ENCODE results near the gene SYPL2.

DNA sequence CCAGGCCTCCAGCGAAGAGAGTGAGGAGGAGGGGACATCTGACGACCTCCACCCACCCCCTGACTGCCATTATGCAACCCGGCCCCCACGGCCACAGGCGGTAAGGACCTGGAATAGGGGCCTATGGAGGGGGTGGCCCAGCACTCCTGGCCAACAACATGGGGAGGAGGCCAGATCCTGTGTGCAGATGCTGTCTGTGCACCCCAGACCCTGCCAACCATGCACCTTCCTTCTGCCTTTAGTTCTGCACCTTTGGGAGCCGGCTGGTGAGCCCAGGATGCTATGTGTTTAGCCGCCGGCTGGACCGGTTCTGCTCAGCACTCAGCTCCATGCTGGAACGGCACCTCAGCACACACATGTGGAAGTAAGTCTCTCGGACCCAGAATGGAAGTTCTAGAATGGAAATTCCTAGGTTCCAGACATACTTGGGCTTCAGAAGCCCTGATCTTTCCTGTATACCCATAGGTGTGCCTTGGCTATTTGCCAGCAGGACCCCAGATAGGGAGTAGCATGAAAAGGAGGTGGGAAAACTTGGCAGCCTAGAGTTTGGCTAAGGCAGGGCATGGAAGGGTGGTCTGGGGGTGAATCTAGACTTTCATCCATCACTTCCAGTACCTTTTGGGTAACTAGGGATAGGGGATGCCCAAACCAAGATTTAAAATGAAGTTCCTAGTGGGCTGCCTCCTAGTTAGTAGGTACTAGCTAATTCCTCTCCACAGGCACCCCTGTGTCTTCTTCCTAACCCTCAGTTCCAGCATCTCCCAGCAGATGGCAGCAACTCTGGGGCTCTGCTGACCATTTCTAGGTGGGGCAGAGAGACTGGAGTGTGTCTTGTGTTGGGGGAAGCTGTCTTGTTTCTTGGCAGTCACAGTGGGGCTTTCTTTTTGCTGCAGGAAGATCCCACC, 23.9 kb downstream of the SYPL2 start:
- TF ChIP-seq, protein P1, sequence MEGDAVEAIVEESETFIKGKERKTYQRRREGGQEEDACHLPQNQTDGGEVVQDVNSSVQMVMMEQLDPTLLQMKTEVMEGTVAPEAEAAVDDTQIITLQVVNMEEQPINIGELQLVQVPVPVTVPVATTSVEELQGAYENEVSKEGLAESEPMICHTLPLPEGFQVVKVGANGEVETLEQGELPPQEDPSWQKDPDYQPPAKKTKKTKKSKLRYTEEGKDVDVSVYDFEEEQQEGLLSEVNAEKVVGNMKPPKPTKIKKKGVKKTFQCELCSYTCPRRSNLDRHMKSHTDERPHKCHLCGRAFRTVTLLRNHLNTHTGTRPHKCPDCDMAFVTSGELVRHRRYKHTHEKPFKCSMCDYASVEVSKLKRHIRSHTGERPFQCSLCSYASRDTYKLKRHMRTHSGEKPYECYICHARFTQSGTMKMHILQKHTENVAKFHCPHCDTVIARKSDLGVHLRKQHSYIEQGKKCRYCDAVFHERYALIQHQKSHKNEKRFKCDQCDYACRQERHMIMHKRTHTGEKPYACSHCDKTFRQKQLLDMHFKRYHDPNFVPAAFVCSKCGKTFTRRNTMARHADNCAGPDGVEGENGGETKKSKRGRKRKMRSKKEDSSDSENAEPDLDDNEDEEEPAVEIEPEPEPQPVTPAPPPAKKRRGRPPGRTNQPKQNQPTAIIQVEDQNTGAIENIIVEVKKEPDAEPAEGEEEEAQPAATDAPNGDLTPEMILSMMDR (conservative IDR thresholded peaks at IDR 0.05; ENCODE audit: low read depth, low read length), result peak; percentile 79
- TF ChIP-seq EZH2 (IDR thresholded peaks at IDR 0.05; ENCODE audit: low read length, unreplicated experiment), result no peak

Measured in PC-3 (cell line).